Measurements from ENCODE around the gene ATP10A. TPM values are rescaled to one million over a fixed set of nuclear protein-coding genes. Genes with fewer than 3 reads are reported as not detected.

The ATP10A gene
- total and polyA plus RNA-seq, 9 of the 15 experiments (the other 6 are each of a cell fraction or from before 2014, with no cell fraction given), result 0.09 TPM; not detected in 8

GRCh38 chr15:25864966-25865365 lies 1.8 kb upstream of the ATP10A start:
- no peak for FAIRE-seq
- Histone ChIP-seq H2AFZ (ENCODE audit: low read depth, low read length) (no peak overlapping the region), H3K9me1 (ENCODE audit: control insufficient read depth, insufficient read depth, low read length) (no peaks in the 10 kb centered on the region), H3K4me1 (replicated peaks in 1 of 2; ENCODE audit: control insufficient read depth in 2 of 2, insufficient read depth in 2 of 2, low read length in 2 of 2) (peaks cover 0 to 12% of the 10 kb centered on the region in 2 experiments; a peak in 1 of 5 replicates), H4K20me1 (replicated peaks; ENCODE audit: control insufficient read depth, insufficient read depth, low read length) (no peaks in the 10 kb centered on the region), H3K9me3 (replicated peaks; ENCODE audit: control insufficient read depth, insufficient read depth, low read depth, low read length) (no peaks in the 10 kb centered on the region), H3K4me3 (no peak overlapping the region), H3K27me3 (ENCODE audit: control insufficient read depth in 2 of 2, insufficient read depth in 2 of 2, low read length in 2 of 2) (peaks cover 5 to 48% of the 10 kb centered on the region in 2 experiments; a peak in 4 of 5 replicates), H3K36me3 (ENCODE audit: control insufficient read depth, insufficient read depth, low read length) (no peaks in the 10 kb centered on the region), H3K27ac (ENCODE audit: extremely low read depth, low read depth, low read length) (no peak overlapping the region), H3K79me2 (ENCODE audit: control insufficient read depth, insufficient read depth, low read length) (no peaks in the 10 kb centered on the region), H3K4me2 (ENCODE audit: insufficient read depth, low read length) (no peak overlapping the region), H3K9ac (ENCODE audit: insufficient read depth in 1 of 2, low read depth in 2 of 2, low read length in 2 of 2) (no peak overlapping the region)
- no peak for DNase-seq (ENCODE audit: extremely low read depth in 1 of 4, low spot score in 3 of 4)
- ChIA-PET POLR2A (no interaction called here), CTCF (ENCODE audit: low intra/inter-chr PET ratio) (no interaction called here)
- ATAC-seq, result no peak
- no peak for TF ChIP-seq YY1 (IDR thresholded peaks at IDR 0.05; ENCODE audit: borderline replicate concordance in 1 of 3, control insufficient read depth in 1 of 3, extremely low read depth in 1 of 3, insufficient read depth in 3 of 3, insufficient read length in 1 of 3, insufficient replicate concordance in 2 of 3, low read depth in 1 of 3, low read length in 2 of 3)
- TF ChIP-seq ILK (tag; IDR thresholded peaks at IDR 0.05; ENCODE audit: borderline replicate concordance, low read depth), result no peak
- TF ChIP-seq CGGBP1 (CRISPR knock-in tag; IDR thresholded peaks at IDR 0.05), result no peak
- no peak for TF ChIP-seq FIP1L1 (IDR thresholded peaks at IDR 0.05; ENCODE audit: low read depth, low read length, poor library complexity, severe bottlenecking)
- TF ChIP-seq ZNF57 (CRISPR knock-in tag; IDR thresholded peaks at IDR 0.05), result no peak
- 3% methylated on average over 2 of the region's 3 CpGs for WGBS (ENCODE audit: insufficient coverage, low coverage, missing lambda C conversion rate)
- intact Hi-C loops (cut with micrococcal nuclease), result loop anchor here (5.0 kb wide), 1 partner anchor 292 kb away; no protein-coding TSS in a partner anchor
- no TSS peak for BruUV-seq (replicated peaks)
- in situ Hi-C loops (cut with MboI), result no loop called here
